Smooth muscle cell (in vitro differentiated cells): Measurements from ENCODE around the gene MPP7. TPM values are rescaled to one million over a fixed set of nuclear protein-coding genes. Genes with fewer than 3 reads are reported as not detected.

ENCODE experiments used
- DNase-seq: peaks from one replicate; lab custom pipeline; 2025; ENCODE audit not compliant: unreplicated experiment; lab: John Stamatoyannopoulos, UW
- H2AFZ ChIP-seq: fragments of 200-600 bp; sonication (generic); 2 replicates; pipeline ENCODE4 v1.6.0; 2016; ENCODE audit warnings: antibody characterized with exemption, low read depth, mild to moderate bottlenecking
- H3F3A ChIP-seq: fragments of 200-600 bp; sonication (generic); 2 replicates; pipeline ENCODE4 v1.6.0; 2017; ENCODE audit warnings: antibody characterized with exemption, low read depth
- H3K27ac ChIP-seq: fragments of 200-600 bp; sonication (generic); 2 replicates; pipeline ENCODE4 v1.5.1; 2016; ENCODE audit warnings: low read depth, mild to moderate bottlenecking
- H3K27me3 ChIP-seq: fragments of 200-600 bp; sonication (generic); 2 replicates; pipeline ENCODE4 v1.6.1; 2016; ENCODE audit warnings: low read depth, mild to moderate bottlenecking
- H3K36me3 ChIP-seq: fragments of 200-600 bp; sonication (generic); 2 replicates; pipeline ENCODE4 v1.5.1; 2016; ENCODE audit warnings: low read depth
- H3K4me1 ChIP-seq: fragments of 200-600 bp; sonication (generic); 2 replicates; pipeline ENCODE4 v1.5.1; 2016; ENCODE audit warnings: low read depth
- H3K4me2 ChIP-seq: fragments of 200-600 bp; sonication (generic); 2 replicates; pipeline ENCODE4 v1.6.0; 2016; ENCODE audit warnings: mild to moderate bottlenecking
- H3K4me3 ChIP-seq: fragments of 200-600 bp; sonication (generic); 2 replicates; pipeline ENCODE4 v1.5.1; 2016; ENCODE audit warnings: mild to moderate bottlenecking
- H3K79me2 ChIP-seq: fragments of 200-600 bp; sonication (generic); 2 replicates; pipeline ENCODE4 v1.6.0; 2016; ENCODE audit warnings: low read depth, mild to moderate bottlenecking
- H3K9ac ChIP-seq: fragments of 200-600 bp; sonication (generic); 2 replicates; pipeline ENCODE4 v1.6.0; 2016; ENCODE audit warnings: low read depth
- H3K9me3 ChIP-seq: fragments of 200-600 bp; sonication (generic); replicated peaks from 2 replicates; pipeline ENCODE4 v1.5.1; 2016; ENCODE audit warnings: low read depth
- H4K20me1 ChIP-seq: fragments of 200-600 bp; sonication (generic); 2 replicates; pipeline ENCODE4 v1.6.0; 2016; ENCODE audit warnings: low read depth
- CTCF ChIP-seq: fragments of 200-600 bp; sonication (generic); IDR thresholded peaks from 2 replicates; pipeline ENCODE4 v1.5.1; 2017; ENCODE audit warnings: borderline replicate concordance, mild to moderate bottlenecking, antibody characterized with exemption; ENCODE audit not compliant: insufficient read depth, poor library complexity, severe bottlenecking
- WGBS: methylation state at CpG from one replicate; pipeline ENCODE4 v1.1.7; 2016; ENCODE audit warnings: low lambda C conversion rate; 5-methylcytosine and 5-hydroxymethylcytosine counted together
- polyA plus RNA-seq: library from polyadenylated mRNA; unstranded; fragments of >200 nt; fragmentation: Nextera tagmentation; extraction: Ambion mirVana; gene quantifications from 2 replicates; pipeline ENCODE4 v1.2.1, GENCODE V29; 2016
- total RNA-seq: library from RNA; depleted of rRNA; stranded (reverse); fragments of >200 nt; gene quantifications from 2 replicates; pipeline ENCODE4 v1.2.3, GENCODE V29; 2014

MPP7 gene
- total and polyA plus RNA-seq, 2 experiments from 2014 or later = 0.80 to 3.4 TPM

GRCh38 chr10:28294169-28294532 lies 8.7 kb downstream of the MPP7 start:
- Histone ChIP-seq H3F3A (peaks cover 2% of the 10 kb centered on the region), H3K27me3 (no peaks in the 10 kb centered on the region), H3K9ac (no peak overlapping the region), H3K27ac (no peak overlapping the region), H3K4me2 (no peak overlapping the region), H3K9me3 (no peaks in the 10 kb centered on the region), H3K4me3 (no peak overlapping the region), H2AFZ (no peak overlapping the region), H4K20me1 (no peaks in the 10 kb centered on the region), H3K36me3 (no peaks in the 10 kb centered on the region), H3K4me1 (peaks cover 7% of the 10 kb centered on the region), H3K79me2 (no peaks in the 10 kb centered on the region)
- TF ChIP-seq CTCF = no peak
- no peak for DNase-seq
- 84% methylated on average over 8 of the region's 8 CpGs for WGBS

DNA sequence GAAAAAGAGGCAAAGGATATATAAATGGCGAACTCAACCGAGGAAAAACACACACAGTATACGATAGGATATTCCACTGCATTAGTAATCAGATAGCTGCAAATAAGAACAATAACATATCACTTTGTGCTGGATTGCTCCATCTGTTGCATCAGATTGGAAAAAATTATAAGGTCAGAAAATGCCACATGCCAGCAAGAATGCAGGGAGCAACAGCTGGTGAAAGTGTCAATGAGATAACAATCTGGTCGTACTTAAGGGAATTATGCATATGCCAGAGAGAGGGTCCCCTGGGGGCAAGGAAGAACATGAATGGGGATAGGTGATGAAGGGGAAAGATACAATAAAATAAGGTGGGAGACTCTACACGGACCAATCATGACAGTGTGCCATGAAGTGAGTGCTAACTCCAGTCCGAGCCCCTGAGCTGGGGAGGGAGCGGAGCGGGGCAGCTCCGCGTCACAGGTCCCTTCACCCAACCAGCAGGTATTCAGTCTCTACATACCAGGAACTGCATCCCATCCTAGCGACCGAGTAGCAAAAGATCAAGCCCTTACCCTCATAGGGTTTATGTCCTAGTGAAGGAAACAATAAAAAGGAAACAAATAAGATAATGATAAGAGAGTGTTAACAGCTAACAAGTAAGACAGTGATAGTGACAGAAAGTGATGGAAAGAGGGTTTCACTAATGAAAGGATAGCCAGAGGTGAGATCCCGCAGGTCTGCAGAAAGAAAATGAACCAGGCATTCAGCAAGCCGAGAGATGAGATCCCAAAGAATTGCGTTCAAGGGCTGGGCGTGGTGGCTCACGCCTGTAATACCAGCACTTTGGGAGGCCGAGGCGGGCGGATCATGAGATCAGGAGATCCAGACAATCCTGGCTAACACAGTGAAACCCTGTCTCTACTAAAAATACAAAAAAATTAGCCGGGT lies 9.4 kb downstream of the MPP7 start:
- 62% methylated on average over 21 of the region's 21 CpGs for WGBS
- Histone ChIP-seq H4K20me1 (no peaks in the 10 kb centered on the region), H3K4me3 (no peak overlapping the region), H3K4me1 (peaks cover 7% of the 10 kb centered on the region), H2AFZ (no peak overlapping the region), H3K27me3 (no peaks in the 10 kb centered on the region), H3K9ac (no peak overlapping the region), H3K36me3 (no peaks in the 10 kb centered on the region), H3K27ac (no peak overlapping the region), H3K9me3 (no peaks in the 10 kb centered on the region), H3K4me2 (no peak overlapping the region), H3K79me2 (no peaks in the 10 kb centered on the region), H3F3A (peaks cover 2% of the 10 kb centered on the region)
- DNase-seq = no peak
- TF ChIP-seq CTCF = no peak

GRCh38 chr10:28291881-28292297 lies 11.0 kb downstream of the MPP7 start:
- no peak for TF ChIP-seq CTCF

More at GRCh38 chr10:28291881-28292297, 11.0 kb downstream of the MPP7 start:
- DNase-seq = no peak
- Histone ChIP-seq H3K9me3 (no peaks in the 10 kb centered on the region), H3K79me2 (no peaks in the 10 kb centered on the region), H3K9ac (peak overlapping the region; percentile 73), H3K4me2 (peak overlapping the region; percentile 70), H3K36me3 (no peaks in the 10 kb centered on the region), H3F3A (peaks cover 2% of the 10 kb centered on the region), H3K27ac (peak overlapping the region; percentile 98), H3K27me3 (no peaks in the 10 kb centered on the region), H3K4me1 (peaks cover 7% of the 10 kb centered on the region), H3K4me3 (no peak overlapping the region), H2AFZ (no peak overlapping the region), H4K20me1 (no peaks in the 10 kb centered on the region)
- WGBS = 37% methylated on average over 5 of the region's 5 CpGs
